Right lobe of liver (tissue), 4 donors: ENCODE results near the gene MPPED1.

Experiments used
- CTCF ChIP-seq, 4 donors: fragments of 200-600 bp in 3 of 4; fragments of 450-650 bp in 1 of 4; IDR thresholded peaks; one replicate each; pipeline versions ENCODE4 v1.5.1 to v1.8.0; 2016 to 2022; ENCODE audit warnings: antibody characterized with exemption in 4 of 4, mild to moderate bottlenecking in 2 of 4
- POLR2A ChIP-seq: fragments of 450-650 bp; IDR thresholded peaks from one replicate; pipeline ENCODE4 v1.6.1; 2017; ENCODE audit warnings: antibody characterized with exemption, mild to moderate bottlenecking
- donor health status: DM: no; HTN: no; CAD: no.
- donor health status: DM: no; HTN: no; CAD: no.
- donor health status: DM: no; HTN: yes; CAD: no.

DNA sequence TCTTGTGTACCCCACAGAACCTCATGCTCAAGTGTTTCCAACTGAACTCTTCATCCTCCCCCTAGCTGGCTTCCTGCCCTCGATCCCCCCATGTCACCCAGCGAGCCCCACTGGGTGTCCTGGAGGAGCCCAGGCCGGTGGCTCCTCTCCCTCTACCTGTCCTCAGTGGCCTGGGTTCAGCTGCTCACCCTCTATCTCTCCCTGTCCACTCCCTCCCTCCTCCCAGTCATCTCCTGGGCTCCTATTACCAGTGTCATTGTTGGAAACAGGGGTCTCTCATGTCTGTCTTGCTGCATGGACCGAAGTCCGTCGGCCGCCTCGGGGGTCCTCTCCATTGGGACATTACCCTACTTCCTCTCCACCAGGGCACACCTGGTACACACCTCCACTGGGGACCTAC lies 12.9 kb upstream of the MPPED1 start:
- TF ChIP-seq CTCF (IDR thresholded peaks at IDR 0.05) (no peak), POLR2A (no peak)
